SIG-M5 treated with dmso at 0.1 percent for 504 hours (cell line): ENCODE data around the gene DNAJC9.

Experiments
- DNase-seq: peaks from one replicate; lab custom pipeline; 2025; ENCODE audit not compliant: unreplicated experiment; lab: John Stamatoyannopoulos, UW

DNAJC9 gene

GRCh38 chr10:73239908-73240307 is 7.1 kb downstream of the DNAJC9 start:
- no peak for DNase-seq

DNA sequence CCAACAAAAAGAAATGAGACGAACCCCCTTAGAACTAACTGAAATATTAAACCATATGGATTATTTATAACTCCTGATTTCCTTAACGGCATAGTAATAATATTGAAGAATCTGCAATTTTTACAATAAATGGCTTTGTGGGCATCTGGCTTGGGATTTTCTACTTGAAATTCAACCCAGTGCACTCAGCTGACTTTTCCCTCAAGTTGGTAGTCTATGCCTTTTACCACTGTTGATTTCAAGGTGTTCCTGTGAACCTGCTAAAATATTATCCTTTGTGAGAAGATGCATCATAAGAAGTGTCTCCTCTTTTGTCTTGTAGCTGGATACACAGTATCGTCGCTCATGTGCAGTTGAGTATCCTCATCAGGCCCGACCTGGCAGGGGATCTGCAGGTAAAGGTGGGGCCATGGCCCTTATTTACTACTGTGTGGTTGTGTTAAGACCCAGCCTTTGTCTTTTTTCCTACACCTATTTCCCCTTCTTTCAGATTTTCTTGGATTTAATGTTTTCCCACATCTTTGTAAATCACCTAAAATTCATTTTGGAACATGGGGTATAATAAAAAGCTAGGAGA is 8.0 kb downstream of the DNAJC9 start:
- DNase-seq: no peak

GRCh38 chr10:73234695-73235094 is 12.4 kb downstream of the DNAJC9 start:
- DNase-seq: no peak

DNA sequence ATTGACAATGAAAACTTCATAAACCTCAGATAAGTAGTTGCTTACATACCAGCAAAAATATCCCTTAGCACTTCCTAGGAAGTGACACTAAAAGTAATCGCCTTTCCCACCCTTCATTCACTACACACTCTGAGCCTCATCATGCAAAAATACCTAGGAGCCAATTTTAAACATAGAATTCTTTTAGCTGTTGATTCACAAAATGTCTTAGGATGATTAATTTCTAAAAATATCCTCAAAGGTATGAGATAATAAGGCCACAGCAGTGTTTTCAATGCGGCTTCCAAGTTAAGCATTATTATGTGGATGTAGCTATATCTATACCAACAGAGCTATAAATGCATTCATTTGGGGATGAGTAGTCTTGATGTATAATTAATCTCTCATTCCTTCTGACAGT is 13.2 kb downstream of the DNAJC9 start:
- no peak for DNase-seq

DNA sequence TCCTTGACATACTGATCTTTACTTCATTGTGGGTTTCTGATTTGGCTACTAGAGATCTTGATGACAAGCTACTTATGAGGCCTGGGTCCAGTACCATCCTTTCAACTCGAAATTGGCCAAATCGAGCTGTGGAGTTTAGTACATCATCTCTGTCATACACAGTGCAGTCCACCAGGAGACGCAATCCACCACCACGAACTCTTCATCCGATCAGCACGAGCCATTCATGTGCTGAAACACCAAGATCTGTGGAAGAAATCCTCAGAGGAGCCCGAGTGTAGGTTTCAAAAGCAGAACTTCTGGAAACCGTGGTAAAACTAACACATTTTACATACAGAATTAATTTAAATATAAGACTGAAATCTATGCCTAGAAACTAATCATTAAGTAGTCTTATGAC is 14.2 kb downstream of the DNAJC9 start:
- DNase-seq: no peak

DNA sequence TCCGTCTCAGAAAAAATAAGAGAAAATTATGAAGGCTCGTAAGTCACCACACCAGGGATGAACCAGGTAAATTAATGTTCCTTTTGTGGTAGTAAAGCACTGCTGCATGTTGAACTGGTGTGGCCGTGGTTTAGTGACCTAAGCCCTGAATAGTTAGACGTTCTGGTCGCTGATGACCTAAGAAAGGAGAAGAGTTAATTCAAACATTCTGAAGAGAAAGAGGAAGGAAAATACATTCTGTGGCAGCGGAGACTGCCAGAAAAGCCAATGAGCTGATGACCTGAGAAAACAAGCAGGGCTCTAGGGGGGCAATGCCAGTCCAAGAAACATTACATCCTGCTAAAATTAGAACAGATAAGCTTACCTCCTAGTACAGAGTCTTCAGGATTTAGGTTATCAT is 17.5 kb downstream of the DNAJC9 start:
- no peak for DNase-seq

GRCh38 chr10:73228247-73228646 is 18.8 kb downstream of the DNAJC9 start:
- DNase-seq: no peak

GRCh38 chr10:73226663-73227062 is 20.4 kb downstream of the DNAJC9 start:
- DNase-seq: no peak

DNA sequence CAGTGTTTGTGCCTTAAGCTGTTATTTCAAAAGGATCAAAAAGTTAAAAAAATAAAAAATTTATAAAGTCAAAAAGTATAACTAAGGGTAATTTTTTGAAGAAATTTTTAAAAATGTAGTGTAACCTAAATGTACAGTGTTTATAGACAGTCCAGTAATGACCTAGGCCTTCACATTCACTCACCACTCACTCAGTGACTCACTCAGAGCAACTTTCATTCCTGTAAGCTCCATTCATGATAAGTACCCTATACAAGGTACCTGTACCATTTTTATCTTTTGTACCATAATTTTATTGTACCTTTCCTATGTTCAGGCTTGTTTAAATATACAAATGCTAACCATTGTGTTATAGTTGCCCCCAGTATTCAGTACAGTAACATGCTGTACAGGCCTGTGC is 21.5 kb downstream of the DNAJC9 start:
- DNase-seq: no peak

DNA sequence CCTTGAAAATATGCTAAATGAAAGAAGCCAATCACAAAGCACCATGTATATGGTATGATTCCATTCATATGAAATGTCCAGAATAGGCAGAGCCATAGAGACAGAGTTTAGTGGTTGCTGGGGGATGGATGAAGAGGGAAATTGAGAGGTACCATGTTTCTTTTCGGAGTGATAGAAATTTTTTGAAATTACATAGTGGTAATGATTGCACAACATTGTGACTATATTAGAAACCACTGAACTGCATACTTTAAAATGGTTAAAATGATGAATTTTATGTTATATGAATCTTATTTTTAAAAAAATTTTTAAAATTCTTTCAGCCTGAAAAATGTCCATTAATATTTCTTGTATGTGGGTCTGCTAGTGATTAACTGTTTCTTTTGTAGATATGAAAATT is 26.1 kb downstream of the DNAJC9 start:
- no peak for DNase-seq

GRCh38 chr10:73219384-73219783 is 27.7 kb downstream of the DNAJC9 start:
- DNase-seq: no peak

- peak; percentile 45 for DNase-seq
Observed at GRCh38 chr10:73218431-73219191, 28.4 kb downstream of the DNAJC9 start.

DNA sequence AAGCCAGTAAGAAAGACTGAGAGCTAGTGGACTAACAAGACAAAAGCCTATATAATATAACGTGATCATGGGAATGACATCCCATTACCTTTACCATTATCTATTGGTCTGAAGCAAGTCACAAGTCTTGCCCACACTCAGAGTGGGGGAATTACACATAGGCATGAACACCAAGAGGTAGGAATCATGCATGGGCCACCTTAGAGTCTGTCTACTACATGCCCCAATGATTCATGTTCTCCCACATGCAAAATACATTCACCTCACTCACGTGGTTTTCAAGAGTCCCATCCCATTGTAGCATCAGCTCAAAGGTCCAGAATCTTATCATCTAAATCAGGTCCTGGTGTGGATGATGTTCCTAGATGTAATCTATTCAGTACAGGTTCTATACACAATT is 29.4 kb downstream of the DNAJC9 start:
- no peak for DNase-seq

GRCh38 chr10:73215749-73216148 is 31.3 kb downstream of the DNAJC9 start:
- DNase-seq: no peak

DNA sequence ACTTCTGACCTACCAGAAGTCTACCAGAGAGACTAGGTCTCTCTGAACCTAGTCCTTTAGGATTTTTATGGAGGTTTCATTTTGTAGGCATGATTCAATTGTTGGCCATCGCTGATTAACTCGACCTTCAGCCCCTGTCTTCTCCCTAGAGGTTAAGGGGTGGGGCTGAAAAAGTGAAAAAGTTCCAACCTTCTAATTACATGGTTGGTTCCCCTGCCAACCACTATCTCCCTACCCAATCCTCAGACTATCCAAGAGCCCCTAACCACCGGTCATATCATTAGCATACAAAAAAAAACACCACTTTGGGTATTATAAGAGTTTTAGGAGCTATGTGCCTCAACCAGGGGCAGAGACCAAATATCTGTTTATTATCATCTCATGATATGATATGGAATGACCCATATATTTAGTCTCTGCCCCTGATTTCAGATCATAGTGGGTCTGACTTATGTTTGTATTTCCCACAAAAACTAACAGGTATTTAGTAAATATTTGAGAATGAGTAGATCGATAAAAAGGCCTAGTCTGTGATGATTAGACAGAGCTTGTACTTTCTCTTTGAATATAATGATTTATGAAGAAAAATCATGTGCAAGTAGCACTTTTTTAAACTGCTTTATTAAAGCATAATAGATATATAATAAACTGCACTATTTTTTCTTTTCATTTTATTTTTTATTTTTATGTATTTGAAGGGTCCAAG is 35.8 kb downstream of the DNAJC9 start:
- no peak for DNase-seq

GRCh38 chr10:73210395-73211105 is 36.5 kb downstream of the DNAJC9 start:
- DNase-seq: no peak

DNA sequence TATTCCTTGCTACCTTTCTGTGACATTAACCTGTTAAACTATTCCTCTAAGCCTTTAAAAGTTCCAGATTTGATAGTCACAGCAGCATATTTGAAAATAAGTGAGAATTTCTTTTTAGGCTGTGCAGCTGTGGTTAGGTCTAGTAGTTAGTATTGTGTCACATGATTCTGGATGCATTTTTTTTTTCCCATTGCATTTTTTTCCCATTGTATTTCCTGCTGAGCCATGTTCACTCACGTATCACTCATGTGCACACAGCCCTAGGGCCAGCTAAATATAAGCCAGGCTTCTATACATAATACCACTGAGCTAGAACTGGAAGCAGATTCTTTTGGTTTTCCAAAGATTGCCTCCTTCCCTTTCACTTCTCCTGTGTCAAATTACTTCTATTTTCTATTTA is 37.4 kb downstream of the DNAJC9 start:
- no peak for DNase-seq

GRCh38 chr10:73207883-73208282 is 39.2 kb downstream of the DNAJC9 start:
- DNase-seq: no peak

GRCh38 chr10:73206385-73206784 is 40.7 kb downstream of the DNAJC9 start:
- no peak for DNase-seq

DNA sequence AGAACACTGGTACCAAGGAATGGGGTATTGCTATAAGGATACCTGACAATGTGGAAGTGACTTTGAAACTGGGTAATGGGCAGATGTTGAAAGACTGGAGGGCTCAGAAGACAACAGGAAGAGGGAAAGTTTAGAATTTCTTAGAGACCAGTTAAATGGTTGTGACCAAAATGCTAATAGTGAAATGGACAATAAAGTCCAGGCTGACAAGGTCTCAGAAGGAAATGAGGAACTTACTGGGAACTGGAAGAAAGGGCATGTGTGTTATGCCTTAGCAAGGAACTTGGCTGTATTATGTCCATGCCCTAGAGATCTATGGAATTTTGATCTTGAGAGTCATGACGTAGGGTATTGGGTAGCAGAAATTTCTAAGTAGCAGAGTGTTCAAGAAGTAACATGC is 41.2 kb downstream of the DNAJC9 start:
- DNase-seq: no peak

GRCh38 chr10:73205081-73205480 is 42.0 kb downstream of the DNAJC9 start:
- no peak for DNase-seq
